Nephron (organoid): ENCODE measurements around the gene ITIH3.

Experiments used
- H3K27ac Mint-ChIP-seq, 3 experiments: 2 replicates each; pipeline ENCODE4 v1.8.0; 2020; ENCODE audit warnings: mixed read lengths in 3 of 3, mild to moderate bottlenecking in 2 of 3, moderate library complexity in 1 of 3
- H3K27me3 Mint-ChIP-seq: 2 replicates; pipeline ENCODE4 v1.8.0; 2021; ENCODE audit warnings: low read depth, mild to moderate bottlenecking, moderate library complexity, mixed read lengths
- H3K36me3 Mint-ChIP-seq: 2 replicates; pipeline ENCODE4 v1.8.0; 2020; ENCODE audit warnings: low read depth, mixed read lengths
- H3K4me1 Mint-ChIP-seq: 2 replicates; pipeline ENCODE4 v1.8.0; 2020; ENCODE audit warnings: mixed read lengths
- H3K4me3 Mint-ChIP-seq, 3 experiments: 2 replicates each; pipeline ENCODE4 v1.8.0; 2020; ENCODE audit warnings: mild to moderate bottlenecking in 3 of 3, mixed read lengths in 3 of 3, moderate library complexity in 2 of 3
- H3K9me3 Mint-ChIP-seq: 2 replicates; pipeline ENCODE4 v1.8.0; 2020; ENCODE audit warnings: mixed read lengths
- TF ChIP-seq, protein P1 (sequence below), 3 experiments: fragments of 200-600 bp; sonication (generic); IDR thresholded peaks; one replicate each; pipeline ENCODE4 v1.5.0; 2021; ENCODE audit warnings: antibody characterized with exemption in 3 of 3; ENCODE audit not compliant: unreplicated experiment in 3 of 3

Gene ITIH3

DNA sequence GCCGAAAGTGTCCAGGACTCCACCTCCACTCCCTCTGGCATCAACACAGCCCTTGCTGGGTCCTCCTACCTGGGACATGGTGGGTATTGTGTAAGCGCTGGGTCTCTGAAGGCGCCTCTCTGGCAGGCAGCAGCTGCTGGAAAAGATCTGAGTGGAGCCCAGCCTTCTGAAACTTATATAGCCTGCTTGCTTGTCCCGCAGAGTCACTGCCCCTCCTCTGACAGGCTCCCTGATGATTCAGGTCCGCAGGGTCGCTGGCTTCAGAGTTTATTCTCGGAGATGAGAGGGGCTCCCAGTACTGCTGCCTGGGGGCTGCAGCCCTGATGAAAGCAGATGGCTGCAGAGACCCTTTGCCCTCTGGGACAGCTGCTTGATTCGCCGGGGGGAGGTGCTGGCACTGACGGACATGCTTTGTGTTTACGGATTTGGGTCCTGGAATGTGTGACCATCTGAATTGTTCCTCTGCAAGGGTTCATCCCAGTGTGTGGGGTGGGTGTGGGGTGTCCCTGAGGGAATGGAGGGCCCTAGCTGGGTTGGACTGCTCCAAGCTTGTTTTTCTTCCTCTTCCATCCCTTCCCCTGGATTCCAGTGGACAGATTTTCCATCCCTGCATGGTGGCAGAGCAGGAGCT, 40.4 kb downstream of the ITIH3 start, which contains the start of gene MUSTN1:
Gene MUSTN1 (minus strand): TSS at position 149 of the 631 bp plus-strand sequence. CDS start 71 bp downstream, at position 78.
- Mint-ChIP-seq H3K4me1 (peaks cover 51% of the 10 kb centered on the region), H3K4me3 (peak within 1 kb of the TSS; percentile 66 to 87 (median 82)), H3K27me3 (no peaks in the 10 kb centered on the region), H3K9me3 (no peaks in the 10 kb centered on the region), H3K27ac (peak within 1 kb of the TSS; percentile 27 to 91 (median 64)), H3K36me3 (no peaks in the 10 kb centered on the region)
- TF ChIP-seq, protein P1, sequence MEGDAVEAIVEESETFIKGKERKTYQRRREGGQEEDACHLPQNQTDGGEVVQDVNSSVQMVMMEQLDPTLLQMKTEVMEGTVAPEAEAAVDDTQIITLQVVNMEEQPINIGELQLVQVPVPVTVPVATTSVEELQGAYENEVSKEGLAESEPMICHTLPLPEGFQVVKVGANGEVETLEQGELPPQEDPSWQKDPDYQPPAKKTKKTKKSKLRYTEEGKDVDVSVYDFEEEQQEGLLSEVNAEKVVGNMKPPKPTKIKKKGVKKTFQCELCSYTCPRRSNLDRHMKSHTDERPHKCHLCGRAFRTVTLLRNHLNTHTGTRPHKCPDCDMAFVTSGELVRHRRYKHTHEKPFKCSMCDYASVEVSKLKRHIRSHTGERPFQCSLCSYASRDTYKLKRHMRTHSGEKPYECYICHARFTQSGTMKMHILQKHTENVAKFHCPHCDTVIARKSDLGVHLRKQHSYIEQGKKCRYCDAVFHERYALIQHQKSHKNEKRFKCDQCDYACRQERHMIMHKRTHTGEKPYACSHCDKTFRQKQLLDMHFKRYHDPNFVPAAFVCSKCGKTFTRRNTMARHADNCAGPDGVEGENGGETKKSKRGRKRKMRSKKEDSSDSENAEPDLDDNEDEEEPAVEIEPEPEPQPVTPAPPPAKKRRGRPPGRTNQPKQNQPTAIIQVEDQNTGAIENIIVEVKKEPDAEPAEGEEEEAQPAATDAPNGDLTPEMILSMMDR (IDR thresholded peaks at IDR 0.05; ENCODE audit: unreplicated experiment in 3 of 3): no peak

DNA sequence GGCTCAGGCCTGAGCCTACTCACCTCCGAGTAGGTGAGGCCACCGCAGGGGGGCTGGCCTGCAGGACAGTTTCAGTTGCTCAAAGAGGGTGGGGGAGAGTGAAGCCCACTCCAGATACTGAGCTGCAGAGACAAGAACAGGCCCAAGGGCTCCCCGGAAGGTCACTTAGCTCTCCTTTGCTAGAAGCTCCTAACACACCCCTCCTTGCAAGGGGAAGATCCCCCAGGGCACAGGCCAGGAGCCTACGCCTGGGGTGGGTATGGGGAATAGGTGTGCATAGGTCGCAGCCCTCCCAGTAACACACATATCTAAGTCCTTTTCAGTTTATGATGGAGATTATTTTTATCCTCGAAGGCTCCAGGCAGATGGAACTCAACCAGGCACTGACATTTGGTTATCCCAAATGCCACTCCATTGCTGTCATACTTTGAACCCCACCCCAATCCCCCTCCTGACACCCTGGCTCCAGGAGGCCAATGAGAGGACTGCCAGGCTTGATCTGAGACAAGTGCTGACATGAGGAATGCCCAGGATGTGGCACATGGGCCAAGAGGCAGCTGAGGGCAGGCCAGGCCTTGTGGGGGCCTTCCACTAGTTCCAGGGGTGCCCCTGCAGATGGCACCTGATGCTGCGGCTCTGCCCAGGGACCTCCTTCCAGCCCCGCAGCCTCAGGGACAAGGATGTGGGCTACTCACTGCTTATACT, 41.3 kb downstream of the ITIH3 start:
- Mint-ChIP-seq H3K4me1 (peaks cover 52% of the 10 kb centered on the region), H3K4me3 (no peak overlapping the region), H3K36me3 (no peaks in the 10 kb centered on the region), H3K9me3 (no peaks in the 10 kb centered on the region), H3K27me3 (no peaks in the 10 kb centered on the region), H3K27ac (peak overlapping the region in 1 of 3 experiments; percentile 27)
- TF ChIP-seq, protein P1 (IDR thresholded peaks at IDR 0.05; ENCODE audit: unreplicated experiment in 3 of 3): no peak

DNA sequence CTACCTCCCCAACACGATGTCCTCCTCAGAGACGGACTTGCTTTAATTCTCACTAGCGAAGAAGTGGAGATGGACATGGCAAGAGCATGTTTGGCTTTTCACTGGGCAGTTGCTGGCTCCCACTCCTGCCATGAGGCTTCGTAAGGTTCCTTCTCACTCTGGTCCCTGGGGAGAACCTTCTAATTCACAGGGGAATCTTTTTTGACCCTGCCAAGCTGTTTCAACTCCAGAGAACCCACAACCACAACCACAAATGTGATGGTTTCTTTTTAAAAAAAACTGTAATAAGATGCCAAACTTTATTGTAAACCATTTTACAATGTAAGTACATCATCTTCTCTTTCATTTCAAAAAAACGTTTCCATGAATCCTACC, 41.9 kb downstream of the ITIH3 start:
- TF ChIP-seq, protein P1 (IDR thresholded peaks at IDR 0.05; ENCODE audit: unreplicated experiment in 3 of 3): no peak
- Mint-ChIP-seq H3K9me3 (no peaks in the 10 kb centered on the region), H3K36me3 (peaks cover under 1% of the 10 kb centered on the region), H3K4me1 (peaks cover 54% of the 10 kb centered on the region), H3K27me3 (no peaks in the 10 kb centered on the region), H3K4me3 (peak overlapping the region in 1 of 3 experiments; percentile 48), H3K27ac (peak overlapping the region in 1 of 3 experiments; percentile 84)

DNA sequence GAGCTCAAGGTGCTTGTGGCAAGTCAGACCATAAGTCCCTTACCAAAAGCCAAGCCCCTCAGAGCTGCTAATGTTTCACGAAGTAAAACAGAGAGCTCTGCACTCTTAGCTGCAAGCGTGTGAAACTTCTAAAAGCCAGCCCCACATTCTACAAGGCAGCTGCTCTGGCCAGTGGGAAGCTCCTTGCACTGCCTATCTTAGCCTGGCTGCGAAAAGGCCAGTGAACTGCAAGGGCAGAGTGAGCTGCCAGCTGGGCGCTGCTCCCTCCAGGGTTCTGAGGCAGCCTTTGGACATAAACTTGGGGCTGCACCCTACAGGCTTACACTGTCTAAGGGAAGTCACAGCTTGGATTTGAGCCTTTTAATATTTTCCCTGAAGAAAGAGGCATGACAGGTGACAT, 42.4 kb downstream of the ITIH3 start:
- TF ChIP-seq, protein P1 (IDR thresholded peaks at IDR 0.05; ENCODE audit: unreplicated experiment in 3 of 3): no peak
- Mint-ChIP-seq H3K9me3 (no peaks in the 10 kb centered on the region), H3K4me1 (peaks cover 54% of the 10 kb centered on the region), H3K4me3 (peak overlapping the region in 1 of 3 experiments; percentile 48), H3K27me3 (no peaks in the 10 kb centered on the region), H3K36me3 (peaks cover 3% of the 10 kb centered on the region), H3K27ac (peak overlapping the region in 1 of 3 experiments; percentile 84)

GRCh38 chr3:52838561-52839267, 44.1 kb downstream of the ITIH3 start:
- TF ChIP-seq, protein P1 (IDR thresholded peaks at IDR 0.05; ENCODE audit: unreplicated experiment in 3 of 3): no peak
- Mint-ChIP-seq H3K9me3 (no peaks in the 10 kb centered on the region), H3K4me3 (no peak overlapping the region), H3K27ac (no peak overlapping the region), H3K36me3 (peaks cover 3% of the 10 kb centered on the region), H3K4me1 (peaks cover 54% of the 10 kb centered on the region), H3K27me3 (no peaks in the 10 kb centered on the region)
